ENCODE measurements around the gene MYO6. TPM values are rescaled to one million over a fixed set of nuclear protein-coding genes. Genes with fewer than 3 reads are reported as not detected.

The MYO6 gene
- polyA plus RNA-seq, 4 donors = 95.7 to 112 (median 102) TPM

DNA sequence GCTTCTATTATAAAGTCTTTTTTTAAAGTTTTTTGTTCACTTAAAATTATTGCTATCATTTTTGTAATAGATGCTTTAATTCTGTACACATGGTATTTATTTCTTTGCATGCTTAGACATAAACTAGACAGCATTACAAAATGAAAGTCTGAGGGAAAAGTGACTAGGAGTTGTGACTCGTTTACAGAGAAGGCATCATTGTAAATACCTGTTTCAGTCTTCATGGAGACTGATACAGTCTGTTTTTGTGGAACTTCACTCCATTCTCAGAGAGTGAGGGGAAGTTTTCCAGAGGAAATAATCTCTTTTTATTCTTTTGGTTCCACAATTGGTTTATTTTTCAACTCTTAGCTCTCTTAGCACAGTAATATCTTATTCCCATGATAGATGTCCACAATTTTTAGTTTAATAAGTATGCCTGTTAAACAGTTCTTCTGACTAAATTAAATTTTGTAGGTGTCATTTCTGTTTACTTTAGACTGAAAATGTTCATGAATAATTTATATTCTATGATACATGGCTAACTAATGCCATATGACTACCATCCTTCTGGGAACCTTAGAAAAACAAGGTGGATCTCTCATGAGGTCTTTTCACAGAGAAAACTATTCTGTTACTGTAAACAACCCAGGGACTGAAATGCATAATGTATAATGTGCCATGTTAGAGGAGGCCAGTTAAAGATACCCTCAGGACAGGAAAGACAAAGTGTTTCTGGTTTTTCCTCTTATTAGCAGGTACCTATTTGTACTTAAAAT is 69.2 kb downstream of the MYO6 start:
- no peak for DNase-seq (ENCODE audit: low read depth in 4 of 4, low spot score in 3 of 4)

DNA sequence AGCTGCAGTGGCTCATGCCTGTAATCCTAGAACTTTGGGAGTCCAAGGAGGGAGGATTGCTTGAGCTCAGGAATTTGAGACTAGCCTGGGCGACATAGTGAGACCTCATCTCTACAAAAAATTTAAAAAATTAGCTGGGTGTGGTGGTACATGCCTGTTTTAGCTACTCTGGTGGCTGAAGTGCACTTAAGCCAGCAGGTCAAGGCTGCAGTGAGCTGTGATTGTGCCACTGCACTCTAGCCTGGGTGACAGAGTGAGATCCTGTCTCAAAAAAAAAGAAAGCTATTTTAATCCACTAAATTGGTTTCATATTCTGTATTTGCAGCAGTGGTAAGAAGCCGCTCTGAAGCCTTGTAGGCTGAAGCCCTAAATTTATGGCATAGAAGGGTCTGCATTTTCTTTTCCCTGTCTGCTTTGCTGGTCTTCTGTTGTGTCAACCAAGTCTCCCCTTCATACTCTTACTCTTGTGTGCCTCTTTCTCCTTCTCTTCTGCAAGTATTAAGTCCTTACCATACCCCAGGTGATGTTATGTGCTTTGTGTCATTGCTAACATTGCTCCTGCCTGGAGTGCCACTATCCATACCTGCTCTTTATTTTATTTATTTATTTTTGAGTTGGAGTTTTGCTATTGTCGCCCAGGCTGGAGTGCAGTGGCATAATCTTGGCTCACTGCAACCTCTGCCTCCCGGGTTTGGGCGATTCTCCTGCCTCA is 70.9 kb downstream of the MYO6 start:
- DNase-seq (ENCODE audit: low read depth in 4 of 4, low spot score in 3 of 4) = no peak

DNA sequence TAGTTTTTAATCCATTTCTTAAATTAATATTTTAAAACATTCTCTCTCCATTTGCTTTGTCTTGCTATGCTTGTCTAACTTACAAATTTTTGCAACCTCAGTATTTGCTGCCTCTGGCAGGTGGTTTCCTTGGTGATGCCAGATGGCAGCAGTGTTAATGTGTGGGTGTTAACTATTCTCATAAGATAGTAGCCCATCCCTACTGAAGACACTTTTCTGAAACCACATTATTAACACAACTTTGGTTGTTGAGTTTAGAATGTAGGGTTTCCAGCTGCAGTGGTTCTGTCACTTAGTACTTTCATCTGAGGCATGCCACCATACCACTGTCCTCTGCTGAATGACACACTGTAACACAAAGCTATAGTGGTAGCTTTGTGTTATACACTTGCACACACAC is 75.1 kb downstream of the MYO6 start:
- DNase-seq (ENCODE audit: low read depth in 4 of 4, low spot score in 3 of 4) = no peak

GRCh38 chr6:75827163-75827562 is 78.1 kb downstream of the MYO6 start:
- no peak for DNase-seq (ENCODE audit: low read depth in 4 of 4, low spot score in 3 of 4)

- no peak for DNase-seq (ENCODE audit: low read depth in 4 of 4, low spot score in 3 of 4)
Observed at GRCh38 chr6:75830959-75831885, 82.2 kb downstream of the MYO6 start.

DNA sequence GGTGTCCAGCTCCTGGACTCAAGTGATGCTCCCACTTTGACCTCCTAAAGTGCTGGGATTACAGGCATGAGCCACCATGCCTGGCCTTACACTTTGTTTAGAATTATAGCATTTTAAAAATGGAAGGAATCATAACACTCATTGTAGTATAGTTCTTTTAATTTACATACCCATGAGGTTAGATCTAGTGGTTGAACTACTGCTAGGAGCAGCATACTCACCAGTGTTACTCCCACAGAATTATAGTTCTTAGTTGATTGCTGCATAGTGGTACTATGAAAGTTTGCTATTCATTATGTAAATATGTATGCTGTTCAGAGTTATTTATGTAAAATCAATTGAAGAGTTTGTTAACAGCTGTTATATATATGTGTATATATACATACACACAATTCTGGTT is 85.4 kb downstream of the MYO6 start:
- no peak for DNase-seq (ENCODE audit: low read depth in 4 of 4, low spot score in 3 of 4)

DNA sequence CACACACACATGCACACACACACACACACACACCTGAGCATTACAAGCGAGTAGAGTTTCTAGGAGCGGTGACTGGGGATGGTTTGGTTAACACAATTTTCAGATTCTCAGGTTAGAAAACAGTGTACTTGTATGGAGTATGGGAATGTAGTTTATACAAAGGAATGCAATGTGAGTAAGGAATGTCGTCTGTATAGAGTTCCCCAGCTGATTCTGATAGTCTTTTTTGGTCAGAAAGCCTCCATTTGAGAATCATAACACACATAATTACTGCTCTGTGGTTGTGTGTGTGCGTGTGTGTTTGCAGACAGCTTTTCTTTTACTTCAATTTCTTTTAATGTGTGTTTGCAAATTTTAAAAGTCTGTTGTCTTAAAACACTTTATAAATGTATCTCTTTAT is 93.2 kb downstream of the MYO6 start:
- DNase-seq (ENCODE audit: low read depth in 4 of 4, low spot score in 3 of 4) = no peak

DNA sequence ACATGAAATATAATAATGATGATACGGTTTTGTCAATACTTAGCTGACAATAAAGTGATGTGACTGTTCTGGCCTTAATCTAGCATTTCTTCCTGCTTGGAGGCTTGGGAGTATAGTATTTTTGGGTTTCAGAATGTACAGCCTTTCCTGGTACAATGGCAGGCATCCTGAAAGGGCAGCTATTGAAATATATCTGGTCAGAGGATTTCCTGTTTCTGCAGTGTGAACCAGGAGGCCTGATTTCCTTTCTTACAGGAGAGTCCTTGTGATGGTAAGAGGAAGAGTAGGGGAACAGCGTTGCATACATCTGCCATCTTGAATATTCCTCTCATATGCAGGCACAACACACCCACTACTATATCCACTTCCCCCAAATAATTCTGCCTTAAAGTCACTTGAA is 93.7 kb downstream of the MYO6 start:
- DNase-seq (ENCODE audit: low read depth in 4 of 4, low spot score in 3 of 4) = no peak

DNA sequence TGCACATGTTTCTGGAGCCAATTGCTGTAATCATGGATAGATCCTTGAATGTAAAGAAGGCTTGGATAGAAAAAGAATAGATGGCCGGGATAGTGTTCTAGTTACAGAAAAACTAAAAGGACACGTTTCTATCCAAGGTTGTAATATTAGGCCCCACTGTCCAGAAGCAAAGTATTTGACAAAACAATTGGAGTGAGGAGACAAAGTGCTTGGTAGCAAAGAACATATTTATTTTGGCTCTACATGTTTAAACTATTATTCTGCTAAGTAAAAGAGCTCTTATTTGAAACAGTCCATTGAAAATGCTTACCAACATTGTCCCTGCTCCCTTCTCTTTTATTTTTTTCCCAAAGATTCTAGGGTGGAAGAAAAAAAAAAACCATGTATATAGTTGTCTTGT is 94.4 kb downstream of the MYO6 start:
- DNase-seq (ENCODE audit: low read depth in 4 of 4, low spot score in 3 of 4) = no peak

GRCh38 chr6:75848274-75848673 is 99.2 kb downstream of the MYO6 start:
- no peak for DNase-seq (ENCODE audit: low read depth in 4 of 4, low spot score in 3 of 4)

GRCh38 chr6:75849329-75850025 is 100.4 kb downstream of the MYO6 start:
- DNase-seq (ENCODE audit: low read depth in 4 of 4, low spot score in 3 of 4) = no peak

DNA sequence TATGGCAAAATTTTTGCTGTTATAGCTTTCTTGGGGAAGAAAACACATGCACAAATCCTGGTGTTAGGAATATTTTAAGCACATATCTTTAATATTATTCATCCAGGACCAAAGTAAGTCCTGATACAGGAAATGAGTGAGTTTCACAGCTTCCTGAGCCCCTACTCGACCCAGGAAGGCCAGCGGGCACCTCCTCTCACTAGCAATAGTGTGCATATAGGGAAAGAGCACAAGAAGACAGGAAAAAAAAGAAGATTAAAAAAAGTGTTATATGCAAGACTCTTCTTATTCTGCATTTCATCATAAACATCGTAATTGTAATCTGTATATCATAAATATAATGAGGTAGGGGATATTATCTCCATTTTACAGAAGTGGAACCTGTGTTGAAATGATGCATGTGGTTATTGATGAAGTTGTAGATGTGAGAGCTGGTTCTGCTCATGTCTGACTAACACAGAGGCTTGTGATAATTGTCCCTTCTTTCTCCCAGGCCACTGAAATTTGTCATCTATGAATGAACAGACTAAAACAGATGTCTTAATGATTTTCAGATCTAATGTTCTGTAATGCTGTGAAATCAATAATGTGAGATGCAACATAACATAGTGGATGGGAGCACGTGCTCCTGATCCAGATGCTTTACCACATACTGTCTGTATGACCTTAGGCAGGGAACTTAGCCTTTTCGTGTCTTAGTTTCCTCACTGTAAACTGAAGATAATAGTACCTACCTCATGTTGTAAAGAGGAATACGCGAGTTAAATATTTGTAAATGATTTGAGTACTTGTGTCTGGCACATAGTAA is 101.2 kb downstream of the MYO6 start:
- DNase-seq (ENCODE audit: low read depth in 4 of 4, low spot score in 3 of 4) = no peak

DNA sequence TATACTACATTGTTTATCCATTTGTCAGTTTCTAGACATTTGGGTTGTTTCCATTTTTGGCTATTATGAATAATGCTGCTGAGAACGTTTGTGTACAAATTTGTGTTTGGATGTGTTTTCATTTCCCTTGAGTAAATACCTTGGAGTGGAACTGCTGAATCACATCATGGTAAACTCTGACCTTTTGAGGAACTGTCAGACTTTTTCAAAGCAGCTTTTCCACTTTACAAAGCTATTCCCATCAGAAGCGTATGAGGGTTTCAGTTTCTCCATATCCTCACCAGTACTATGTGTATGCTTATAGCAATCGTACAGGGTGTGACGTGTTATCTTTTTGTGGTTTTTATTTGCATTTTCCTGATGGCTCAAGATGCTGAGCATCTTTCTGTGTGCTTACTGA is 103.7 kb downstream of the MYO6 start:
- no peak for DNase-seq (ENCODE audit: low read depth in 4 of 4, low spot score in 3 of 4)

DNA sequence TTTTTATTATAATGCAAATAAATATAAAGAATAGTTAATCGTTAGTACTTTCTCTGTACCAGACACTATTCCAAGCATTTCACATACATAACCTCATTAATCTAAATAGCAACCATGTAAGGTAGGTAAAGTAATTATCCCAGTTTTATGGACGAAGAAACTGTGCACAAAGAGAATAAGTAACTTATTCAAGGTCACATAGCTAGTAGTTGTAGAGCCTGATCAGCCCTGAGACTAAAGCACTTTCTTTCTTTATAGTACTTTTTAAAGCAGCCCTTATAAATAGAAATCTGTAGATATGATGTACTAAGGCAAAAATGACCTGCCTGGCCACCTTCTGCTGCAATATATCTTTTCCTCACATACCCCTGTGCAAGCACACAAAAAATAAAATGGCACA is 104.8 kb downstream of the MYO6 start:
- no peak for DNase-seq (ENCODE audit: low read depth in 4 of 4, low spot score in 3 of 4)

- DNase-seq (ENCODE audit: low read depth in 4 of 4, low spot score in 3 of 4) = peak; percentile 29 to 54 (median 50)
Observed at GRCh38 chr6:75855052-75855451, 106.0 kb downstream of the MYO6 start.

GRCh38 chr6:75856902-75857301 is 107.9 kb downstream of the MYO6 start:
- no peak for DNase-seq (ENCODE audit: low read depth in 4 of 4, low spot score in 3 of 4)

GRCh38 chr6:75863001-75863400 is 114.0 kb downstream of the MYO6 start:
- DNase-seq (ENCODE audit: low read depth in 4 of 4, low spot score in 3 of 4) = no peak

DNA sequence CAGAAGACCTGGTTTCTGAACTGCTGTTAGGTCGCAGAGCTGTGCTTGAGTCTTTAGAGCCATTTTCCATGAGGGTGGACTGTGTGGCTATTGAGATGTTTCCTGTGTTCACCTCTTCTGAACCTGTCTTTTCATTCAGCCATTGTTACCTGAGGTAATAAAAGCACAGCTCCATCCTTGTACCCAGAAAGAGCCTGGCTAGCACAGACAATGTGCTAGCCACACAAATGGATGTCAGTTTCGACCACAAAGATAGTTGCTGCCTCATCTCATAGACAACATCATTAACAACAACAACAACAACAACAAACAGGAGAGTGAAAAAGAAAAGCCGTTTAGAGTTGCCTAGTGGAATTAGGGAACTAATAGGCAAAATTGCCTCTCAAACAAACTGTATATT is 114.7 kb downstream of the MYO6 start:
- DNase-seq (ENCODE audit: low read depth in 4 of 4, low spot score in 3 of 4) = no peak

DNA sequence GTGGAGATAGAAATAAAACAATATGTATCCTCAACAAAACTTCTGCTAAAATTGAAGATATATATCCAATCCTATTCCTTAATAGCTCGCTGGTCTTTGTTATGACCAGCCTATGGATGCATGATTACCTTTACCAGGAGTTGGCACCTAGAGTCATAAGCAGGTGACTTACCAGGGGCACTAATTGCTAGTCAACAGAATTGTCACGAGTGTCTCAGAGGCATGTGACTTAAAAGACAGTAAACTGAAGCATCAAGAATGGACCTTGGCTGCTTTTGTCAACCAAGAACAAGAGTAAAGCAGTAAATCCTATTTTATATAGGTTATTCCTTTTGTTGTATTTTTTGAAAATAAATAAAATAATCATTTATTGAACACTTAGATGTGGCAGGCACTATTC is 115.4 kb downstream of the MYO6 start:
- no peak for DNase-seq (ENCODE audit: low read depth in 4 of 4, low spot score in 3 of 4)

DNA sequence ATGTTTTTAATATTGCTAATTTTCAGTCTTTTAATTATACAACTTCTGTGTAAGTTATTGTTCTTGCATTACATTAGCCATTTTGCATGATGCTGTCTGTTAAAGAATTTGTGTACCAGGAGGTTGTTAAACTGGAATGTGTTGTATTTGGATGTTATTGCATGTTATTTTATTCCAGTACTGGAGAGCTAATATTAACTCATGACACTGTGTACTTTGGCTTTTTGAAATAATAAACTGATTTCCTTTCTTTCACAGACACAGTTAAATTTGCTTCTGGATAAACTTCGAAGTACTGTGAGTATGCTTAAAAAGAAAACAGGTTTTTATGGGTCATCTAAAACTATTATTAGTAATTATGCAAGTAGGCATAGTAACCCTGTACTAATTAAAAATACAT is 121.3 kb downstream of the MYO6 start:
- no peak for DNase-seq (ENCODE audit: low read depth in 4 of 4, low spot score in 3 of 4)

Data from right renal pelvis (tissue), 4 donors.